GM12801 (cell line): ENCODE data around the gene CCL24.

Experiments
- CTCF ChIP-seq: IDR thresholded peaks from one replicate; pipeline ENCODE4 v1.5.1; 2011; ENCODE audit warnings: control low read depth; ENCODE audit not compliant: insufficient read length; ENCODE audit errors: extremely low read depth

CCL24 gene

GRCh38 chr7:75776295-75776971, 37.2 kb downstream of the CCL24 start:
- TF ChIP-seq CTCF: no peak

- no peak for TF ChIP-seq CTCF
These were observed 41.2 kb downstream of the CCL24 start, which contains the start of gene CCL26 for GRCh38 chr7:75772081-75773077. CCL26 (minus strand) TSS chr7:75772211; CDS start chr7:75772176, 35 bp downstream.

- TF ChIP-seq CTCF: no peak
These were observed 42.4 kb downstream of the CCL24 start for GRCh38 chr7:75771224-75771623.

GRCh38 chr7:75762350-75762917, 51.2 kb downstream of the CCL24 start:
- TF ChIP-seq CTCF: no peak
